NCI-H2196 treated with DMSO at 0.1 percent for 48 hours (cell line): ENCODE results near the gene TOB1.
"Not testable (repeated sequence)": the region's sequence is repeated elsewhere in the genome, so short reads cannot be mapped to it uniquely, and the experiment has no call there.

ENCODE experiments used
- DNase-seq: peaks from one replicate; lab custom pipeline; 2025; ENCODE audit not compliant: unreplicated experiment; lab: John Stamatoyannopoulos, UW

The TOB1 gene

GRCh38 chr17:50898369-50899004 is 32.3 kb upstream of the TOB1 start:
- DNase-seq = no peak

GRCh38 chr17:50894513-50894912 is 28.4 kb upstream of the TOB1 start:
- not testable (repeated sequence) for DNase-seq

GRCh38 chr17:50893183-50893993 is 27.2 kb upstream of the TOB1 start:
- DNase-seq = no peak

- DNase-seq = no peak
These were observed 26.1 kb upstream of the TOB1 start for GRCh38 chr17:50892101-50892776.

- no peak for DNase-seq
These were observed 25.4 kb upstream of the TOB1 start for GRCh38 chr17:50891577-50891989.

- DNase-seq = no peak
These were observed 24.7 kb upstream of the TOB1 start for GRCh38 chr17:50890675-50891516.

GRCh38 chr17:50889528-50890118 is 23.5 kb upstream of the TOB1 start:
- DNase-seq = no peak

GRCh38 chr17:50887705-50888245 is 21.6 kb upstream of the TOB1 start:
- no peak for DNase-seq

GRCh38 chr17:50884439-50885311 is 18.5 kb upstream of the TOB1 start:
- no peak for DNase-seq

GRCh38 chr17:50883850-50884438 is 17.8 kb upstream of the TOB1 start:
- DNase-seq = no peak

GRCh38 chr17:50882851-50883250 is 16.7 kb upstream of the TOB1 start:
- no peak for DNase-seq

GRCh38 chr17:50881182-50881581 is 15.0 kb upstream of the TOB1 start:
- DNase-seq = no peak

GRCh38 chr17:50879086-50879485 is 12.9 kb upstream of the TOB1 start:
- no peak for DNase-seq

GRCh38 chr17:50877838-50878237 is 11.7 kb upstream of the TOB1 start:
- no peak for DNase-seq

GRCh38 chr17:50877042-50877441 is 10.9 kb upstream of the TOB1 start:
- DNase-seq = not testable (repeated sequence)

GRCh38 chr17:50875074-50875473 is 8.9 kb upstream of the TOB1 start:
- DNase-seq = no peak

- DNase-seq = no peak
These were observed 6.7 kb upstream of the TOB1 start for GRCh38 chr17:50872710-50873424.

GRCh38 chr17:50871898-50872297 is 5.7 kb upstream of the TOB1 start:
- DNase-seq = no peak
